ENCODE results near the gene FBXL5. TPM values are rescaled to one million over a fixed set of nuclear protein-coding genes. Genes with fewer than 3 reads are reported as not detected.

FBXL5 gene
- total and polyA plus RNA-seq, 2 donors (not counting 3 experiments of a cell fraction or from before 2014, with no cell fraction given): 42.2 to 60.2 TPM

- POLR2A ChIA-PET: no interaction called here
Observed at GRCh38 chr4:15612136-15612535, 43.0 kb downstream of the FBXL5 start.

More at GRCh38 chr4:15612136-15612535, 43.0 kb downstream of the FBXL5 start:
- H3K27me3 ChIP-seq (ENCODE audit: control insufficient read depth in 2 of 2, insufficient read depth in 2 of 2, low read length in 2 of 2): no peaks in the 10 kb centered on the region
- TF ChIP-seq GATA2 (IDR thresholded peaks at IDR 0.05; ENCODE audit: insufficient read depth, insufficient read length, low read depth, low read length): no peak
- TF ChIP-seq EZH2 (IDR thresholded peaks at IDR 0.05; ENCODE audit: borderline replicate concordance, low read depth, low read length, severe bottlenecking): no peak
- no peak for TF ChIP-seq FOS (IDR thresholded peaks at IDR 0.05; ENCODE audit: borderline replicate concordance, insufficient read depth, low read length)
- no peak for TF ChIP-seq MAX (IDR thresholded peaks at IDR 0.05; ENCODE audit: insufficient read depth, insufficient read length)
- TF ChIP-seq POLR2A (IDR thresholded peaks at IDR 0.05; ENCODE audit: low read depth, low read length): no peak
- TF ChIP-seq CTCF (IDR thresholded peaks at IDR 0.05; ENCODE audit: extremely low read depth in 1 of 2, insufficient read depth in 1 of 2, low read depth in 1 of 2, low read length in 2 of 2): no peak
- no peaks in the 10 kb centered on the region for H4K20me1 ChIP-seq (replicated peaks; ENCODE audit: control insufficient read depth, extremely low read depth, insufficient read depth, low read length)
- peaks cover 15% of the 10 kb centered on the region for H3K79me2 ChIP-seq (ENCODE audit: control insufficient read depth, insufficient read depth, low read length)
- DNase-seq (ENCODE audit: low read depth, low spot score): no peak
- H3K9ac ChIP-seq (replicated peaks; ENCODE audit: extremely low read depth, insufficient read depth, low read length): no peak overlapping the region
- H3K9me1 ChIP-seq (replicated peaks; ENCODE audit: control insufficient read depth, extremely low read depth, insufficient read depth, low read length): no peaks in the 10 kb centered on the region
- H3K4me3 ChIP-seq (replicated peaks in 1 of 3; ENCODE audit: insufficient read depth in 1 of 3, low read depth in 1 of 3, low read length in 3 of 3): no peak overlapping the region
- no peak overlapping the region for H3K27ac ChIP-seq (ENCODE audit: insufficient read depth, low read depth, low read length)
- H3K4me1 ChIP-seq (ENCODE audit: control insufficient read depth, extremely low read depth, insufficient read depth, low read length): no peaks in the 10 kb centered on the region
- no peak overlapping the region for H2AFZ ChIP-seq (ENCODE audit: low read depth, low read length)
- FAIRE-seq: no peak
- intact Hi-C loops (cut with micrococcal nuclease) (no loop called here), dilution Hi-C loops (cut with MboI; ENCODE audit: extremely low pct_ligation_motif_present, low sequenced_read_pairs) (no loop called here)
- no peaks in the 10 kb centered on the region for H3K36me3 ChIP-seq (ENCODE audit: control insufficient read depth in 2 of 2, extremely low read depth in 1 of 2, insufficient read depth in 2 of 2, low read length in 2 of 2)
- BruUV-seq (replicated peaks): no TSS peak
- H3K9me3 ChIP-seq (replicated peaks; ENCODE audit: control insufficient read depth, insufficient read depth, low read length): no peaks in the 10 kb centered on the region
- no peak overlapping the region for H3K4me2 ChIP-seq (ENCODE audit: insufficient read depth, low read length)
- CTCF ChIA-PET: no interaction called here
